Thyroid gland (tissue), 4 donors: ENCODE results near the gene CITED2.

Experiments used
- POLR2A ChIP-seq, 2 donors: fragments of 450-650 bp; IDR thresholded peaks; one replicate each; pipeline ENCODE4 v1.6.1; 2017; ENCODE audit warnings: antibody characterized with exemption in 2 of 2, mild to moderate bottlenecking in 2 of 2, moderate library complexity in 1 of 2
- TF ChIP-seq, protein P1 (sequence below), 6 experiments: fragments of 200-600 bp in 3 of 6; fragments of 450-650 bp in 3 of 6; sonication (generic) in 3 of 6; IDR thresholded peaks; one replicate each; pipeline ENCODE4 v1.5.1; 2016 to 2019; ENCODE audit warnings: antibody characterized with exemption in 6 of 6, mild to moderate bottlenecking in 2 of 6, inconsistent platforms in 1 of 6, moderate library complexity in 1 of 6

GRCh38 chr6:139409026-139409425, 34.6 kb upstream of the CITED2 start:
- TF ChIP-seq, protein P1, sequence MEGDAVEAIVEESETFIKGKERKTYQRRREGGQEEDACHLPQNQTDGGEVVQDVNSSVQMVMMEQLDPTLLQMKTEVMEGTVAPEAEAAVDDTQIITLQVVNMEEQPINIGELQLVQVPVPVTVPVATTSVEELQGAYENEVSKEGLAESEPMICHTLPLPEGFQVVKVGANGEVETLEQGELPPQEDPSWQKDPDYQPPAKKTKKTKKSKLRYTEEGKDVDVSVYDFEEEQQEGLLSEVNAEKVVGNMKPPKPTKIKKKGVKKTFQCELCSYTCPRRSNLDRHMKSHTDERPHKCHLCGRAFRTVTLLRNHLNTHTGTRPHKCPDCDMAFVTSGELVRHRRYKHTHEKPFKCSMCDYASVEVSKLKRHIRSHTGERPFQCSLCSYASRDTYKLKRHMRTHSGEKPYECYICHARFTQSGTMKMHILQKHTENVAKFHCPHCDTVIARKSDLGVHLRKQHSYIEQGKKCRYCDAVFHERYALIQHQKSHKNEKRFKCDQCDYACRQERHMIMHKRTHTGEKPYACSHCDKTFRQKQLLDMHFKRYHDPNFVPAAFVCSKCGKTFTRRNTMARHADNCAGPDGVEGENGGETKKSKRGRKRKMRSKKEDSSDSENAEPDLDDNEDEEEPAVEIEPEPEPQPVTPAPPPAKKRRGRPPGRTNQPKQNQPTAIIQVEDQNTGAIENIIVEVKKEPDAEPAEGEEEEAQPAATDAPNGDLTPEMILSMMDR (IDR thresholded peaks at IDR 0.05): no peak
- no peak for TF ChIP-seq POLR2A (IDR thresholded peaks at IDR 0.05)
